GM19452 (cell line): ENCODE results near the gene NFKBIA.
"Not testable (repeated sequence)": the region's sequence is repeated elsewhere in the genome, so short reads cannot be mapped to it uniquely, and the experiment has no call there.

ENCODE experiments used
- ATAC-seq: cut with Tn5 transposase; IDR thresholded peaks from one replicate; pipeline ENCODE4 v1.9.1; 2021; ENCODE audit not compliant: unreplicated experiment

NFKBIA gene

DNA sequence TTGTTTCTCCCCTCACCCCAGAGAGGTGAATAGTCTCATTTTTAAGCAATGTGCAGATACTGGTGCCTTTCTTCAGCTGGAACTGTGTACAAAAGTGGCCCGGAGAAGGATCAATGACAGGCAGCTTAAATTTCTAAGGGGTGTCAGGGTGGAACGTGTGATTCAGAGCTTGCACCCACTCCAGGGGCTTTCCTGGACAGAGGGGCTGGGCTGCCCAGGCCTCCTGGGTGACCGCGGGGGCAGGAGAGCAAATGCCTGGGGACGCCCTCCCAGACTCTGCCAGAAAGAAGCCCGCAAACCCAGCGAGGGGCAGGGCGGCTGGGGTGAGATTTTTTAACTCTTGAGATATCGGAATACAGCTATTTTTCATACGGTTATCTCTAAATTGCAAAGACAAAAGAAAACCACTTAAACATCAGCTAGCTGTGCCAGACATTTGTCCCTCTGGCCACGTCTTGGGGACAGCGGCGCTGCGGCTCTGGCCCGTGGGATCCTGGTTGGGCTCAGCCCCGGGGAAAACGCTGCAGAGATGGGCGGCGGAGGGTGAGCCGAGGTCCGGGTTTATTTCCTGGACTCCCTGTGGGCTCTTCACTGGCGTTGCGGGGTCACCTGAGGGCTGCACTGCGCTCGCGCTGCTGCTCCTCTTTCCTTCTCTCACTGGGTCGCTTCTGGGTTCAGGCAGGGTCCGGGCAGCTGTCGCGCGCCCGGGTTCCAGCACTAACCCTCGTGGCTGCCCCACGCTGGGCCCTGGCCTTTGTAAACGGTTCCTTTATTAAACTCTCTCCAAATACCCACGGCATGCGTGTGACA lies 35.8 kb downstream of the NFKBIA start:
- no peak for ATAC-seq

GRCh38 chr14:35368139-35368460 lies 36.4 kb downstream of the NFKBIA start:
- peak; percentile 28 for ATAC-seq

GRCh38 chr14:35367056-35367372 lies 37.5 kb downstream of the NFKBIA start:
- no peak for ATAC-seq

- no peak for ATAC-seq
Measured at GRCh38 chr14:35366521-35366976, 38.0 kb downstream of the NFKBIA start.

- ATAC-seq, result no peak
Measured at GRCh38 chr14:35366056-35366451, 38.5 kb downstream of the NFKBIA start.

DNA sequence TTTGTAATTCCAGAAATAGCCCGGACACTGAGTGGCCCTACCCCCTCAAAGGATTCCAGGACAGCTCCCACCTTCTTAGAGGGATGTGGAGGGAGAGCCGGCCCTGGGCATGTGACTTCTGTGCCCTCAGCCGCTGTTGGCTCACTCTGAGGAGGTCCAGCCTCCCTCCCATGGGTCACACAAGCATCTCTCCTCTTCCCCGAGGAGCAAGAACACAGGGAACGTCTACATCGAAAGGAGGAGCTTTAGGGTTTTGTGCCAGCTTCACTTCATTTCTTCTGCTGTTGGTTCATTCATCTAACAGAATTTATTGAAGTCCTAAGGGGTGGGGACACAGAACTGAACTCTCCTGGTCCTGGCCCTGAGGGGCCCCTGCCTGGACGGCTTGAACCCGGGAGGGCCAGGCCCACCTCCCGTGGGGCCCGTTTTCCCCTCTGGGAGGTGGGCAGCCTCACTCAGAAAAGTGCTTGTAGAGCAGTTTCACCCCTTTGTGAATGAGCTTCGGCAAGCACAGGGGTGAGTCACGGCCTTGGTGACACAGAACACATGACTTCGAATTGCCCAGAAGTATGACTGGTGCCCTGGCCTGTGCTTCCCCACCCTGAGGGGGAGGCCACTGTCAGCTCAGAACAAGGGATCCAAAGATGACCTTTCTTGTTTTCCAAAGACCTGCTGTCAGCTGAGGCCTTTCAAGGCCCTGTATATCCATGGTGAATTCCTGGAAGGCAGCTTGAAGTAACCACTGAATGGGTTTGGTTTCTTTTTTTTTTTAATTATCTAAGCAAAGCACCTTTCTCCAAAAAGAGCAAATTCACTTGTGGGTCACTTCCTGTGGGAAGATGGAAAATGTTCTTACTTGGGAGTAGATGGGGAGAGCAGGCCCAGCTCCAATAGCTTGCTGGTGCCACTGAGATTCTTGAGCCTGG lies 39.2 kb downstream of the NFKBIA start:
- no peak for ATAC-seq

- ATAC-seq, result no peak
Measured at GRCh38 chr14:35362911-35363374, 41.6 kb downstream of the NFKBIA start.

GRCh38 chr14:35362450-35362849 lies 42.1 kb downstream of the NFKBIA start:
- ATAC-seq, result no peak

DNA sequence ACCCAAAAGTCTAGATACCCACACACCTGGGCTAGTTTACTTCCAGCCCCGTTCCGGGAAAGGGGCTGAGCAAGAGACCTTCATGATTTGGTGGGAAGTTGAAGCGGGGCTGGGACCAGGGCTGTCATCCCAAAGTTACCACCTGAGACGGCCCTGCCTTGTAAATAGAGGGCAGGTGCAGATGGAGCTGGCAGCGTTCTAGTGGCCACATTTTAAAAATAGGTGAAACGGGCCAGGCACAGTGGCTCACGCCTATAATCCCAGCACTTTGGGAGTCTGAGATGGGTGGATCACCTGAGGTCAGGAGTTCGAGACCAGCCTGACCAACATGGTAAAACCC lies 43.4 kb downstream of the NFKBIA start:
- no peak for ATAC-seq

DNA sequence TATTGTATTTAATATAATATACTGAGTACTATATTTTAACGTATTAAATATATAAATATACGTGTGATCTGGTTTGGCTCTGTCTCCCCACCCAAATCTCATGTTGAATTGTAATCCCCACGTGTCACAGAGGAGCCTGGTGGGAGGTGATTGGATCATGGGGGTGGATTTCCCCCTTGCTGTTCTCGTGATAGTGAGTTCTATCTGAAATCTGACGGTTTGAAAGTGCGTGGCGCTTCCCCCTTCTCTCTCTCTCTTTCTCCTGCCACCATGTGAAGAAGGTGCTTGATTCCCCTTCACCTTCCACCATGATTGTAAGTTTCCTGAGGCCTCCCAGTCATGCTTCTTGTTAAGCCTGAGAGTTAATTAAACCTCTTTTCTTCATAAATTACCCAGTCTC lies 44.9 kb downstream of the NFKBIA start:
- ATAC-seq, result not testable (repeated sequence)

DNA sequence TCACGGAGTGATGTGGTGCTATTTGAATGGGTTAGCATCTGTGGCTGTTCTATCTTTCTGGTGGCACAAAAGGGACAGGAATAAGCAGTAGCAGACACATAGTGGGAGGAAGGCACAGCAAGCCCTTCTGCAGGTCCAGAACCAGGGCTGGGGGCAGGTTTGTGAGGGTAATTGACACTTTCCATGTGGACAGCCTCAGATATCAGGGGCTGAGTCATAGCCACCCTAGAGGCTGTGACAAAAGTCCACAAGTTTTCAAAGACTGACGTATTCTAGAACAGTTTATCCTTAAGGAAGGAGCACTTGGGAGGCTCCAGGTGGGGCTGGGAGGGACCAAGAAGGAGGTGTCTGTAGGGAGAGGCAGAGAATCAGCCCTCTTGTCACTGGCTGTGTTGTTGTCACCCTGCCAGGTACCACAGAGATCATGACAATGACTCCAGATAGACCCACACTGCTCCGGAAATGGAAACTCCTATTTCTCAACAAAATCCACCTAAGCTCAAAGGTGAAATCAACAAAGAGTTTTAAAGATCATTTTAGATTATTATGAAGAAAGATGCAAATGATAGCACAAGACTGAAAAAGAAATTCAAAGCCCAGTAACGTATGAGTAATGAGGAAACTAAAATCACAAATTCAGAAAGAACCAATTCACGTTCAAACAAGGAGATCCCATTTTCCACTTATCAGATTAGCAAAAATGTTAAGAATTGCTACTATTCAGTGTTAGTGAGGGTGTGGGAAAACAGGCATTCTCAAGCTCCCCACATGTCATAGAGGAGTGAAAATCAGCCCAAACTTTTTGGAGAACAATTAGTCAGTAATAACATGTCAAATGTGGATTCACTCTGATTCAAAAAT lies 48.3 kb downstream of the NFKBIA start:
- ATAC-seq, result peak; percentile 50

DNA sequence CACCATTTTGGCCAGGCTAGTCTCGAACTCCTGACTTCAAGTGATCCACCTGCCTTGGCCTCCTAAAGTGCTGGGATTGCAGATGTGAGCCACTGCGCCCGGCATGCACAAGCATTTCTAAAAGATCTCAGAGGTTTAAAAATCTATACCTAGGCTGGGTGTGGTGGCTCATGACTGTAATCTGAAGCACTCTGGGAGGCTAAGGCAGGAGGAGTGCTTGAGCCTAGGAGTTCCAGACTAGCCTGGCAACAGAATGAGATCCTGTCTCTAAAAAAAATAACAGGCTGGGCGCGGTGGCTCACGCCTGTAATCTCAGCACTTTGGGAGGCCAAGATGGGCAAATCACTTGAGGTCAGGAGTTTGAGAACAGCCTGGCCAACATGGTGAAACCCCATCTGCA lies 49.3 kb downstream of the NFKBIA start:
- not testable (repeated sequence) for ATAC-seq

GRCh38 chr14:35353409-35354172 lies 51.0 kb downstream of the NFKBIA start:
- no peak for ATAC-seq

DNA sequence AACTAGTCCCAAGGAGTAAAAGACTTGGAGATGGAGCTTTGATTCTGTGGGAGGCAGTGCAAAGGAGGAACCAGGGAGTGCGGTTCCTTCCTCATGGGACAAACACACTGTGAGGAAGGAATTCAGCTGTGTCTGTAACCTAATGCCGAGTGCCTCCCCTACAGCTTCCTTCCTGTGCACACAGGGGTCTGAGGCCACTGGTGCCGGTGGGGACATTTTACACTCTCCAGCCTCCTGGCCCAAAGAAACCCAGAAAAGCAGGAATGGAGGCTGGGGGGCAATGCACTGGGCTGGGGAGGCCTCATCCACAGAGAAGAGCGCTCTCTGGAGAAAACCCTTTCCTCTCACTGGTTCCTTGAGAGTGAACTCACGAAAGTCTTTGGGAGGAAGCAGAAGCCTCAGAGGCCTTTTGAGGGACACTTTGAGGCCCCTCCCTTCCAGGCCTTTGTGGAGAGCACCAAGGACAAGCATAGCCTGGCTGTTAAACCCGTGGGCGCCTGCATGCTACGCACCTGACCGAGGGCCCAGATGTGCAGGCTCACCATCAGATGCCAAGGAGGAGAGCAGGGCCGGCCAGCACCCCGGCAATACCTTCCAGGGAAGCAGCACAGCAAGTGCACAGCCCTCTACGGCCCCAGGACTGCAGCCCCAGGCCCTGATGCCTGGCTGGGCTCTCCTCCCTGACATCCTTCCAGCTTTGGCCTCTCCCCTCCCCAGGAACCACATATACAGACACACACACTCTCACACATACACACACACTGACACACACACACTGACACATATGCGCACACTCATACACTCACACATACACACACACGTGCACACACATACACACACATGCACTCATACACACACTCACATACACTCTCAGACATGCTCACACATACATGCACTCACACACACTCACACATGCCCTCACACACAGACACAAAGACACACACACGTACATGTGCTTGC lies 52.0 kb downstream of the NFKBIA start:
- ATAC-seq, result no peak

DNA sequence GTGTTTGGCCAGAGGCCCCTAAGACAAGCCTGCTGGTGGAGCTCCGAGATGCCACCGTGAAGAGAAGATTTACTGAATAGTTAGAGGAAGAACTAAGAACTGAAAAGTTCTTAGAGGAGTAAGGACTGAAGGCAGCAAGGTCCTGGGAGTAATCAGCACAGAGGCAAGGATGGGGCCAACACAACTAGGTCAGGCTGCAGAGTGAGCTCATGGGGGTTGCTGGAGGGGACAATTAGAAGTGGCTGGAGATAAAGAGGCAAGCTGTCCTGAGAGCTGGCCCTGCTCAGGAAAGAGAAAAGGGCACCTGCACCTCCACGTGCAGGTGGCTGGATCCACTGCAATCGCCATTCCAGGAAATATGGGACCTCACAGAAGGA lies 52.7 kb downstream of the NFKBIA start:
- ATAC-seq, result no peak
